Fibroblast of skin of back (primary cell): ENCODE data around the gene GYPB. TPM values are rescaled to one million over a fixed set of nuclear protein-coding genes. Genes with fewer than 3 reads are reported as not detected.
"Not testable (repeated sequence)": the region's sequence is repeated elsewhere in the genome, so short reads cannot be mapped to it uniquely, and the experiment has no call there.

Experiments
- DNase-seq: peaks from one replicate; pipeline ENCODE4 v3.0.0-alpha.2; 2013
- polyA plus RNA-seq, 2 experiments: library from polyadenylated mRNA; unstranded; fragments of 120-200 nt; gene quantifications; one replicate each; pipeline ENCODE4 v1.2.1, GENCODE V29; 2013; ENCODE audit not compliant: insufficient read length in 2 of 2

Gene GYPB
- polyA plus RNA-seq (2013, experiment 1 of 2; ENCODE audit: insufficient read length): not detected
- polyA plus RNA-seq (2013, experiment 2 of 2; ENCODE audit: insufficient read length): not detected

- not testable (repeated sequence) for DNase-seq
Measured at GRCh38 chr4:144019277-144019676, at the start of gene GYPB. GYPB (minus strand) TSS chr4:144019380; CDS start chr4:144019287, 93 bp downstream.

- not testable (repeated sequence) for DNase-seq
Measured at GRCh38 chr4:144061556-144061955, 42.4 kb upstream of the GYPB start.

GRCh38 chr4:144060234-144060859, 41.2 kb upstream of the GYPB start:
- not testable (repeated sequence) for DNase-seq

GRCh38 chr4:144056800-144057199, 37.6 kb upstream of the GYPB start:
- no peak for DNase-seq

GRCh38 chr4:144055336-144055735, 36.2 kb upstream of the GYPB start:
- DNase-seq: not testable (repeated sequence)

GRCh38 chr4:144051494-144051893, 32.3 kb upstream of the GYPB start:
- DNase-seq: not testable (repeated sequence)

GRCh38 chr4:144050631-144051030, 31.5 kb upstream of the GYPB start:
- DNase-seq: not testable (repeated sequence)

GRCh38 chr4:144049495-144050424, 30.6 kb upstream of the GYPB start:
- not testable (repeated sequence) for DNase-seq

GRCh38 chr4:144044936-144045335, 25.8 kb upstream of the GYPB start:
- DNase-seq: peak; percentile 65

- DNase-seq: not testable (repeated sequence)
Measured at GRCh38 chr4:144032580-144032979, 13.4 kb upstream of the GYPB start.

GRCh38 chr4:144031875-144032274, 12.7 kb upstream of the GYPB start:
- DNase-seq: not testable (repeated sequence)

GRCh38 chr4:144031369-144031768, 12.2 kb upstream of the GYPB start:
- DNase-seq: not testable (repeated sequence)

- not testable (repeated sequence) for DNase-seq
Measured at GRCh38 chr4:144030708-144031107, 11.5 kb upstream of the GYPB start.

GRCh38 chr4:144026682-144027081, 7.5 kb upstream of the GYPB start:
- DNase-seq: not testable (repeated sequence)

- not testable (repeated sequence) for DNase-seq
Measured at GRCh38 chr4:144024399-144025053, 5.3 kb upstream of the GYPB start.

- DNase-seq: not testable (repeated sequence)
Measured at GRCh38 chr4:144022772-144023400, 3.7 kb upstream of the GYPB start.

GRCh38 chr4:144021336-144021990, 2.3 kb upstream of the GYPB start:
- DNase-seq: peak; percentile 22

- not testable (repeated sequence) for DNase-seq
Measured at GRCh38 chr4:144018223-144019000, 768 bp downstream of the GYPB start.

- not testable (repeated sequence) for DNase-seq
Measured at GRCh38 chr4:144017271-144017670, 1.9 kb downstream of the GYPB start.

GRCh38 chr4:144016057-144016605, 3.0 kb downstream of the GYPB start:
- not testable (repeated sequence) for DNase-seq

- DNase-seq: no peak
Measured at GRCh38 chr4:144014808-144015207, 4.4 kb downstream of the GYPB start.
